Measurements from ENCODE around the gene TMEM50B.

TMEM50B gene

DNA sequence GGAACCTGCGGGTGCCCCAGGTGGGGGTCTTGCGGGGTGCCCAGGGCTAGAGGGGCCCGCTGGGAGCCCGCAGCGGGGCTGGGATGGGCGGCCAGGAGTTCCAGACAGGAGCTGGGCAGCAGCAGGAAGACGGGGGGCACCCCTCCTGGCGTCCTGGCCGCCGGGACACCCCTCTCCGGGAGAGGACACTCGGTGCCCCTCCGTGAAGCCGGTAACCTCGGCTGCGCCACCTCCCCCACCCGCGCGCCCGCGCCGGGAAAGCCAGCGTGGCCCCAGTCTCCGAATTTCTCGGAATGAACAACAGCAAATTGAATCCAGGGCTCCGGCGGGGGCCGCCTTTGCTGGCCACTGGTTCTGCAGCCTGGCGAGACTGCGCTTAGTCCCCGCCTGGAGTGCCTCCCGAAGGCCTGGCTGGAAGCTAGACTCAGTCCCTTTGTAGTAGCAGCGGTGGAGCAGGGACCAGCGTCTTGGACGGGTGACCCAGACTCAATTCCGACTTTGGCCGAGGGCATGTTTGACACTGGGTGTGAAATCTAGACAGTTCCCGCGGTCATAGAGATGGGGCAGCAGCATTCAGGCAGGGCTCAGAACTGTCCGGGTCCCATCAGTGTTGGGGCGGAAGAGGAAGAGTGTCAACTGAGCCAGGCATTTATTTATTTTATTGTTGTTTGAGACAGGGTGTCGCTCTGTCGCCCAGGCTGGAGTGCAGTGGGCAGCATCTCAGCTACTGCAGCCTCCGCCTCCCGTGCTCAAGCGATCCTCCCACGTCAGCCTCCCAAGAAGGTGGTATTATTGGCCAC is 75.8 kb downstream of the TMEM50B start:
- intact Hi-C loops (cut with DNase I), result no loop called here
- DNase-seq, result peak; percentile 22 to 90 (median 67)

DNA sequence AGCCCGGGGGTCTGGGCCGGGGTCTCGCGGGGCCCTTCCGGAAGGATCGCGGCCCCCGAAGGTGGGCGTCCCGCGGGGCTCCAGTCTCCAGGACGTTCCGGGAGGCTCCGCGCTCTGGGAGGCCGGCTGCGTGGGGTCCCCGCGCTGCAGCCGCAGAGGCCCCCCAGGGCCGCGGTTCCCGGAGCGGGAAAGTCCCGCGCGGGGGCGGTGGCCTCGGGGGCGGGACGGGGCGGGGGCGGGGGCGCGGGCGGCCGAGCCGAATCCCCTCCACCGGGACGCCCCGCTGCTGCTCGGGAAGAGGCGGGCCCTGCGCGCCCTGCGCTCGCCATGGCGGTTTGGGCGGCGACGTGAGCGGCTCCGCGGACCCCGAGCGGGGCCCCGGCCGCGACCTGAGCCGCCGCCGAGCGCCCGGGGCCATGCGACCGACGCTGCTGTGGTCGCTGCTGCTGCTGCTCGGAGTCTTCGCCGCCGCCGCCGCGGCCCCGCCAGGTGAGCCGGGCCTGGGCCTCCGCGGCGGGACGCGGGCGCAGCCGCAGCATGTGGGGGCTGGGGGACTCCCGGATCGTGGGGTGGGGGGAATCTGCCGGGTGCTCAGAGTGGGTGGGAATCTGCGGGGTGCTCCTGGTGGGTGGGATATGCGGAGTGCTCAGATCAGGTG is 76.5 kb downstream of the TMEM50B start, which contains the start of gene IFNGR2:
TSS of gene IFNGR2 (plus strand) at position 286 of the 658 bp plus-strand sequence. CDS start at position 417, 131 bp downstream.
- intact Hi-C loops (cut with DNase I), result no loop called here
- peak in 35 of 42 donors; percentile 16 to 68 (median 47) for DNase-seq

DNA sequence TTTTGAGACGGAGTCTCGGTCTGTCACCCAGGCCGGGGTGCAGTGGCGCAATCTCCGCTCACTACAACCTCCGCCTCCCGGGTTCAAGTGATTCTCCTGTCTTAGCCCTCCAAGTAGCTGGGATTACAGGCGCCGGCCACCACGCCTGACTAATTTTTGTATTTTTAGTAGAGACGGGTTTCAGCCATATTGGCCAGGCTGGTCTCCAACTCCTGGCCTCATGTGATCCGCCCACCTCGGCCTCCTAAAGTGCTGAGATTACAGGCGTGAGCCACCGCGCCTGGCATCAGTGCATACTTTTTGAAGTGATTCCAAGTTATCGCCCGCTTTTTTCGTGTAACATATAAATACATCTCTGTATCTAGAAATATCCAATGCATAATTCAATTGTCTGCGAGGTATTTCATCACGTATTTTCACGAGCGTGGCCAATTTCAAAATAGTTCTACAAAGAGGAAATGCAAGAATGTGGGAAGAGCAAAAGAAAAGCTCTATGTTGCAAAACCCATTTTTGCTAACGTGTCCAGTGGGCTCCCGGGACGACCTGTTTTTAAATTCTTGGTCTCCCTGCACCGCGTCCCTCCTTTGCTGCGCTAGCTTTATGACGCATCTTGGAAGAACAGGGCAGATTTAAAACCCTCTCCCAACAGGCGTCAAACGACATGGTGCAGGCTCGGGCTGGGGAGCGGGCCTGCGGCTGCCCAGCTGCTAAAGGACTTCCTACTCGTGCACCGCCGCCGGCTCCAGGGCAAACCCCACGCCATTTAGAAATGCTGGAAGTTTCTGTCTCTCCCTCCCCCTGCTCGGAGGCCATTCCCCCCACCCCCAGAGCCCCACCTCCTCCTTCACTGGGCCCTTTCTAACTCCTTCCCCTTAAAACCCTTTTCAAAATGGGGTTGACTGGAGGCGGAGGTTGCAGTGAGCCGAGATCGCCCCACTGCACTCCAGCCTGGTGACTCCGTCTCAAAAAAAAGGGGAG is 77.5 kb downstream of the TMEM50B start:
- DNase-seq, result peak; percentile 21 to 77 (median 55)
- intact Hi-C loops (cut with DNase I), result no loop called here

DNA sequence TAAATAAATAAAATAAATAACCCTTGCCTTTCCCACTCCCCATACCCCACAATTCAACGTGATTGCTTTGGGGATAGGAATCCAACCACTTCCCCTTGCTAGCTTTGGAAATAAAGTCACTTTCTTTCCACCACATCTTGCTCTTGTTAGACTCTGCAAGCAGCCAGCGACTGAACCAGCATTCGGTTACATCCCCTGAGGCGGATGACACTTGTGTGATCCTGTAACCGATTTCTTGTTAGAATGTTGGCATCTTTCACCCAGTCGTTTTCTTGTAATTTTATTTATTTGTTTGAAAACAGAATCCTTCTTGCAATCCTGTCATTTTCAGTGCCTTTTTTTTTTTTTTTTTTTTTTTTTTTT is 78.2 kb downstream of the TMEM50B start:
- intact Hi-C loops (cut with DNase I), result no loop called here
- no peak for DNase-seq
